K562 (cell line): Measurements from ENCODE around the gene PRDX2. TPM values are rescaled to one million over a fixed set of nuclear protein-coding genes. Genes with fewer than 3 reads are reported as not detected.

Source experiments
- CBFA2T2 ChIP-seq: fragments of 450-650 bp; conservative IDR thresholded peaks from 2 replicates; pipeline ENCODE4 v1.6.1; 2017; ENCODE audit warnings: mild to moderate bottlenecking
- CSDE1 ChIP-seq, 2 experiments: fragments of 450-650 bp; IDR thresholded peaks; 2 replicates each; pipeline ENCODE4 v1.6.1; 2016; ENCODE audit warnings: mild to moderate bottlenecking in 1 of 2
- E2F6 ChIP-seq, 2 experiments: IDR thresholded peaks; 2 replicates each; pipeline ENCODE4 v1.6.1; 2011; ENCODE audit warnings: borderline replicate concordance in 1 of 2, control low read depth in 1 of 2, low read depth in 1 of 2, low read length in 1 of 2, mild to moderate bottlenecking in 1 of 2, mixed read lengths in 1 of 2, moderate library complexity in 1 of 2; ENCODE audit not compliant: insufficient read depth in 1 of 2, insufficient read length in 1 of 2, poor library complexity in 1 of 2, severe bottlenecking in 1 of 2; ENCODE audit errors: extremely low read depth in 1 of 2
- PHF21A ChIP-seq: fragments of 450-650 bp; IDR thresholded peaks from 2 replicates; pipeline ENCODE4 v1.6.1; 2017; ENCODE audit warnings: low read depth, borderline replicate concordance
- POLR2A ChIP-seq: fragments of 450-650 bp; conservative IDR thresholded peaks from 2 replicates; pipeline ENCODE4 v1.6.1; 2016
- RB1 ChIP-seq: fragments of 450-650 bp; IDR thresholded peaks from 2 replicates; pipeline ENCODE4 v1.6.1; 2017; ENCODE audit warnings: low read depth, mild to moderate bottlenecking
- RREB1 ChIP-seq: fragments of 250-450 bp; sonication (Bioruptor Pico); IDR thresholded peaks from 2 replicates; pipeline ENCODE4 v1.4.0; 2020
- SAFB2 ChIP-seq: fragments of 200-400 bp; formaldehyde crosslinking; IDR thresholded peaks from 2 replicates; pipeline ENCODE4 v1.6.1; 2018; ENCODE audit warnings: borderline replicate concordance, low read length, low read depth, moderate library complexity; ENCODE audit not compliant: severe bottlenecking
- SRF ChIP-seq, 2 experiments: fragments of 250-450, 450-650 bp in 1 of 2; sonication (Bioruptor Pico) in 1 of 2; sonication (generic) in 1 of 2; formaldehyde crosslinking; IDR thresholded peaks; 2 replicates each; pipeline versions ENCODE4 v1.5.0 to v1.5.1; 2020 to 2022; ENCODE audit warnings: mild to moderate bottlenecking in 1 of 2, missing genetic modification reagents in 1 of 2
- ZNF766 ChIP-seq: fragments of 200-800 bp; sonication (Bioruptor generic); conservative IDR thresholded peaks from 2 replicates; pipeline ENCODE4 v1.6.1; 2016; ENCODE audit warnings: missing genetic modification characterization, missing compliant biosample characterization
- polyA plus RNA-seq, 8 experiments: library from polyadenylated mRNA; depleted of rRNA in 4 of 8; stranded (reverse) in 5 of 8; unstranded in 3 of 8; fragments of >200 nt; fragmentation: Nextera tagmentation in 2 of 8; fragmentation: Illumina TruSeq in 1 of 8; extraction: Ambion mirVana in 2 of 8; extraction: Trizol in 1 of 8; gene quantifications; 2 replicates each; pipeline versions ENCODE4 v1.2.1 to v1.2.3, GENCODE V29; 2011 to 2014; ENCODE audit warnings: inconsistent platforms in 1 of 8, missing spikeins in 1 of 8
- total RNA-seq, 7 experiments: library from RNA; depleted of rRNA in 6 of 7; stranded (reverse); fragments of >200 nt in 6 of 7; fragmentation: Illumina TruSeq in 2 of 7; extraction: Trizol in 2 of 7; gene quantifications; 2 replicates each; pipeline versions ENCODE4 v1.2.1 to v1.2.3, GENCODE V29; 2011 to 2021; ENCODE audit warnings: low replicate concordance in 1 of 7
- TF ChIP-seq, protein P1 (sequence below): fragments of 450-650 bp; IDR thresholded peaks from 2 replicates; pipeline ENCODE4 v1.6.1; 2016
- TF ChIP-seq, protein P2 (sequence below): fragments of 450-650 bp; IDR thresholded peaks from 2 replicates; pipeline ENCODE4 v1.7.0; 2016; ENCODE audit warnings: borderline replicate concordance
- TF ChIP-seq, protein P3 (sequence below): fragments of 250-450 bp; sonication (Bioruptor Pico); IDR thresholded peaks from 2 replicates; pipeline ENCODE4 v1.5.0; 2021

PRDX2 gene
- total and polyA plus RNA-seq, 9 of the 15 experiments (the other 6 are each of a cell fraction or from before 2014, with no cell fraction given), result 206 to 1,183 (median 415) TPM

- no peak; the same call in 1 of the 2 replicates for TF ChIP-seq RREB1
- peak; percentile 78 to 89 for TF ChIP-seq E2F6 (IDR thresholded peaks at IDR 0.05; ENCODE audit: borderline replicate concordance in 1 of 2, extremely low read depth in 1 of 2, insufficient read depth in 1 of 2, insufficient read length in 1 of 2, low read depth in 1 of 2, low read length in 1 of 2, poor library complexity in 1 of 2, severe bottlenecking in 1 of 2)
- no peak for TF ChIP-seq PHF21A
- TF ChIP-seq, protein P1, sequence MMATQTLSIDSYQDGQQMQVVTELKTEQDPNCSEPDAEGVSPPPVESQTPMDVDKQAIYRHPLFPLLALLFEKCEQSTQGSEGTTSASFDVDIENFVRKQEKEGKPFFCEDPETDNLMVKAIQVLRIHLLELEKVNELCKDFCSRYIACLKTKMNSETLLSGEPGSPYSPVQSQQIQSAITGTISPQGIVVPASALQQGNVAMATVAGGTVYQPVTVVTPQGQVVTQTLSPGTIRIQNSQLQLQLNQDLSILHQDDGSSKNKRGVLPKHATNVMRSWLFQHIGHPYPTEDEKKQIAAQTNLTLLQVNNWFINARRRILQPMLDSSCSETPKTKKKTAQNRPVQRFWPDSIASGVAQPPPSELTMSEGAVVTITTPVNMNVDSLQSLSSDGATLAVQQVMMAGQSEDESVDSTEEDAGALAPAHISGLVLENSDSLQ, result 0 out of 2 replicates have a peak, but pooled peaks have one; percentile 43
- TF ChIP-seq SRF (CRISPR knock-in tag; IDR thresholded peaks at IDR 0.05), result no peak; a peak in 1 of 4 replicates
- TF ChIP-seq, protein P2, sequence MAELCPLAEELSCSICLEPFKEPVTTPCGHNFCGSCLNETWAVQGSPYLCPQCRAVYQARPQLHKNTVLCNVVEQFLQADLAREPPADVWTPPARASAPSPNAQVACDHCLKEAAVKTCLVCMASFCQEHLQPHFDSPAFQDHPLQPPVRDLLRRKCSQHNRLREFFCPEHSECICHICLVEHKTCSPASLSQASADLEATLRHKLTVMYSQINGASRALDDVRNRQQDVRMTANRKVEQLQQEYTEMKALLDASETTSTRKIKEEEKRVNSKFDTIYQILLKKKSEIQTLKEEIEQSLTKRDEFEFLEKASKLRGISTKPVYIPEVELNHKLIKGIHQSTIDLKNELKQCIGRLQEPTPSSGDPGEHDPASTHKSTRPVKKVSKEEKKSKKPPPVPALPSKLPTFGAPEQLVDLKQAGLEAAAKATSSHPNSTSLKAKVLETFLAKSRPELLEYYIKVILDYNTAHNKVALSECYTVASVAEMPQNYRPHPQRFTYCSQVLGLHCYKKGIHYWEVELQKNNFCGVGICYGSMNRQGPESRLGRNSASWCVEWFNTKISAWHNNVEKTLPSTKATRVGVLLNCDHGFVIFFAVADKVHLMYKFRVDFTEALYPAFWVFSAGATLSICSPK, result no peak
- no peak for TF ChIP-seq SAFB2
- TF ChIP-seq POLR2A, result 0 out of 2 replicates have a peak, but pooled peaks have one; percentile 35
- TF ChIP-seq RB1, result no peak; the same call in 1 of the 2 replicates
- 0 out of 2 replicates have a peak, but pooled peaks have one; percentile 5 for TF ChIP-seq CBFA2T2
- TF ChIP-seq, protein P3, sequence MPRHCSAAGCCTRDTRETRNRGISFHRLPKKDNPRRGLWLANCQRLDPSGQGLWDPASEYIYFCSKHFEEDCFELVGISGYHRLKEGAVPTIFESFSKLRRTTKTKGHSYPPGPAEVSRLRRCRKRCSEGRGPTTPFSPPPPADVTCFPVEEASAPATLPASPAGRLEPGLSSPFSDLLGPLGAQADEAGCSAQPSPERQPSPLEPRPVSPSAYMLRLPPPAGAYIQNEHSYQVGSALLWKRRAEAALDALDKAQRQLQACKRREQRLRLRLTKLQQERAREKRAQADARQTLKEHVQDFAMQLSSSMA, result 0 out of 2 replicates have a peak, but pooled peaks have one; percentile 80
- TF ChIP-seq ZNF766, result no peak; the same call in 1 of the 2 replicates
- peak in 1 of 2 experiments; percentile 88; a peak in 2 of 4 replicates for TF ChIP-seq CSDE1 (IDR thresholded peaks at IDR 0.05)
These were observed 18.9 kb downstream of the PRDX2 start (continued) for GRCh38 chr19:12782424-12783290.
